NT2/D1 (cell line): ENCODE results near the gene DDO.

Experiments used
- DNase-seq: peaks from one replicate; pipeline ENCODE4 v3.0.0-alpha.2; 2011; ENCODE audit warnings: low read depth, low spot score
- H3K27me3 ChIP-seq: 2 replicates; pipeline ENCODE4 v1.6.0; 2011; ENCODE audit warnings: mild to moderate bottlenecking; ENCODE audit not compliant: insufficient read length, insufficient read depth
- H3K36me3 ChIP-seq: 2 replicates; pipeline ENCODE4 v1.6.1; 2011; ENCODE audit warnings: mild to moderate bottlenecking, low read length, mixed read lengths; ENCODE audit not compliant: insufficient read depth, insufficient read length
- H3K4me1 ChIP-seq: 2 replicates; pipeline ENCODE4 v1.5.1; 2011; ENCODE audit not compliant: insufficient read depth, insufficient read length
- H3K4me3 ChIP-seq: 2 replicates; pipeline ENCODE4 v1.5.1; 2011; ENCODE audit warnings: low read depth; ENCODE audit not compliant: insufficient read length
- H3K9ac ChIP-seq: 2 replicates; pipeline ENCODE4 v1.6.0; 2011; ENCODE audit warnings: low read depth; ENCODE audit not compliant: insufficient read length
- H3K9me3 ChIP-seq: 2 replicates; pipeline ENCODE4 v1.5.1; 2011; ENCODE audit warnings: mild to moderate bottlenecking, low read length; ENCODE audit not compliant: insufficient read depth
- SUZ12 ChIP-seq: IDR thresholded peaks from 2 replicates; pipeline ENCODE4 v1.6.1; 2011; ENCODE audit not compliant: insufficient read length, insufficient read depth; ENCODE audit errors: extremely low read depth
- YY1 ChIP-seq: IDR thresholded peaks from 2 replicates; pipeline ENCODE4 v1.6.1; 2011; ENCODE audit not compliant: insufficient read length, insufficient read depth
- ZNF274 ChIP-seq: IDR thresholded peaks from 2 replicates; pipeline ENCODE4 v1.6.1; 2011; ENCODE audit warnings: mild to moderate bottlenecking, low read depth, low read length

Gene DDO

GRCh38 chr6:110368284-110368683, 47.1 kb downstream of the DDO start:
- Histone ChIP-seq H3K36me3 (no peaks in the 10 kb centered on the region), H3K27me3 (no peaks in the 10 kb centered on the region), H3K9ac (no peak overlapping the region), H3K4me1 (peaks cover 3% of the 10 kb centered on the region), H3K4me3 (no peak overlapping the region), H3K9me3 (no peaks in the 10 kb centered on the region)
- no peak for DNase-seq
- no peak for TF ChIP-seq ZNF274

GRCh38 chr6:110367825-110368224, 47.5 kb downstream of the DDO start:
- DNase-seq = no peak
- no peaks in the 10 kb centered on the region for H3K27me3 ChIP-seq

GRCh38 chr6:110366975-110367374, 48.4 kb downstream of the DDO start:
- H3K4me3 ChIP-seq = no peak overlapping the region
- TF ChIP-seq YY1 = no peak
- TF ChIP-seq SUZ12 = no peak
- TF ChIP-seq ZNF274 = no peak
- no peak for DNase-seq
- no peaks in the 10 kb centered on the region for H3K36me3 ChIP-seq
- H3K9me3 ChIP-seq = no peaks in the 10 kb centered on the region
- H3K9ac ChIP-seq = no peak overlapping the region
- H3K4me1 ChIP-seq = peaks cover 3% of the 10 kb centered on the region
- no peaks in the 10 kb centered on the region for H3K27me3 ChIP-seq

More at GRCh38 chr6:110367825-110368224, 47.5 kb downstream of the DDO start:
- Histone ChIP-seq H3K9me3 (no peaks in the 10 kb centered on the region), H3K36me3 (no peaks in the 10 kb centered on the region), H3K9ac (no peak overlapping the region), H3K4me3 (no peak overlapping the region), H3K4me1 (peaks cover 3% of the 10 kb centered on the region)
- TF ChIP-seq SUZ12 (no peak), YY1 (no peak), ZNF274 (no peak)

- H3K4me3 ChIP-seq = no peak overlapping the region
- H3K9me3 ChIP-seq = no peaks in the 10 kb centered on the region
- no peak for DNase-seq
- no peak for TF ChIP-seq ZNF274
- no peak for TF ChIP-seq SUZ12
- no peak for TF ChIP-seq YY1
- no peaks in the 10 kb centered on the region for H3K36me3 ChIP-seq
- H3K27me3 ChIP-seq = no peaks in the 10 kb centered on the region
- H3K9ac ChIP-seq = no peak overlapping the region
- peaks cover 3% of the 10 kb centered on the region for H3K4me1 ChIP-seq
Observed at GRCh38 chr6:110366256-110366655, 49.1 kb downstream of the DDO start.

GRCh38 chr6:110364364-110365105, 50.8 kb downstream of the DDO start:
- DNase-seq = no peak
- H3K27me3 ChIP-seq = peaks cover 1% of the 10 kb centered on the region
- no peak overlapping the region for H3K4me3 ChIP-seq
- no peaks in the 10 kb centered on the region for H3K36me3 ChIP-seq
- no peak for TF ChIP-seq YY1
- no peak for TF ChIP-seq SUZ12
- no peak for TF ChIP-seq ZNF274
- H3K9me3 ChIP-seq = no peaks in the 10 kb centered on the region
- peaks cover 3% of the 10 kb centered on the region for H3K4me1 ChIP-seq
- H3K9ac ChIP-seq = no peak overlapping the region

GRCh38 chr6:110363748-110364147, 51.6 kb downstream of the DDO start:
- no peak overlapping the region for H3K9ac ChIP-seq
- H3K4me1 ChIP-seq = peaks cover 3% of the 10 kb centered on the region
- TF ChIP-seq SUZ12 (no peak), YY1 (no peak), ZNF274 (no peak)
- H3K4me3 ChIP-seq = no peak overlapping the region
- no peaks in the 10 kb centered on the region for H3K9me3 ChIP-seq
- H3K27me3 ChIP-seq = peaks cover 9% of the 10 kb centered on the region
- no peak for DNase-seq
- H3K36me3 ChIP-seq = no peaks in the 10 kb centered on the region

- no peak for TF ChIP-seq ZNF274
- TF ChIP-seq YY1 = no peak
- TF ChIP-seq SUZ12 = no peak
- no peak for DNase-seq
Observed at GRCh38 chr6:110360676-110361075, 54.7 kb downstream of the DDO start.

More at GRCh38 chr6:110360676-110361075, 54.7 kb downstream of the DDO start:
- Histone ChIP-seq H3K4me3 (no peak overlapping the region), H3K27me3 (peaks cover 32% of the 10 kb centered on the region), H3K9ac (no peak overlapping the region), H3K4me1 (peaks cover 3% of the 10 kb centered on the region), H3K9me3 (no peaks in the 10 kb centered on the region), H3K36me3 (no peaks in the 10 kb centered on the region)
